ENCODE data around the gene LIN7B. TPM values are rescaled to one million over a fixed set of nuclear protein-coding genes. Genes with fewer than 3 reads are reported as not detected.

The LIN7B gene
- total and polyA plus RNA-seq, 2 of the 13 experiments (the other 11 are each of a cell fraction or from before 2014, with no cell fraction given): 5.3 to 7.6 TPM

GRCh38 chr19:49113762-49114629 lies at the start of gene LIN7B (continued):
- TF ChIP-seq ATF4 (CRISPR knock-in tag; IDR thresholded peaks at IDR 0.05) (no peak), ETV6 (CRISPR knock-in tag; conservative IDR thresholded peaks at IDR 0.05) (no peak; the same call in 1 of the 2 replicates), ATF7 (IDR thresholded peaks at IDR 0.05) (no peak), ATF7 (CRISPR knock-in tag; IDR thresholded peaks at IDR 0.05) (no peak), HNF1A (IDR thresholded peaks at IDR 0.05; ENCODE audit: low read depth) (no peak), HNF1A (CRISPR knock-in tag; IDR thresholded peaks at IDR 0.05; ENCODE audit: borderline replicate concordance) (no peak), SP2 (CRISPR knock-in tag; IDR thresholded peaks at IDR 0.05) (no peak; the same call in 1 of the 2 replicates), ZNF44 (CRISPR knock-in tag; IDR thresholded peaks at IDR 0.05) (no peak), THRA (CRISPR knock-in tag; IDR thresholded peaks at IDR 0.05; ENCODE audit: borderline replicate concordance) (no peak), ZNF609 (CRISPR knock-in tag; IDR thresholded peaks at IDR 0.05; ENCODE audit: borderline replicate concordance) (no peak), ZSCAN22 (CRISPR knock-in tag; IDR thresholded peaks at IDR 0.05) (no peak), ZNF251 (CRISPR knock-in tag; IDR thresholded peaks at IDR 0.05) (no peak), SP5 (CRISPR knock-in tag; IDR thresholded peaks at IDR 0.05; ENCODE audit: borderline replicate concordance, low read depth) (no peak), HNF4G (IDR thresholded peaks at IDR 0.05; ENCODE audit: borderline replicate concordance, low read depth, low read length) (no peak), HNF4G (CRISPR knock-in tag; IDR thresholded peaks at IDR 0.05; ENCODE audit: borderline replicate concordance, low read depth) (no peak), SRSF9 (IDR thresholded peaks at IDR 0.05; ENCODE audit: borderline replicate concordance, insufficient read depth, low read depth, low read length, poor library complexity, severe bottlenecking) (no peak), MAX (IDR thresholded peaks at IDR 0.05) (peak; percentile 78)

Measured in HepG2 (cell line).